Mesenchymal stem cell (in vitro differentiated cells and primary cell): ENCODE measurements around the gene POU4F3.
"Not testable (repeated sequence)": the region's sequence is repeated elsewhere in the genome, so short reads cannot be mapped to it uniquely, and the experiment has no call there.

ENCODE experiments used
- DNase-seq: peaks from one replicate; pipeline ENCODE4 v3.0.0-alpha.2; 2013
- H2AFZ ChIP-seq: one replicate; pipeline ENCODE4 v1.6.1; 2013; ENCODE audit warnings: low read depth, mild to moderate bottlenecking, control low read depth, inconsistent platforms, low read length, moderate library complexity
- H2AK5ac ChIP-seq: 2 replicates; pipeline ENCODE4 v1.6.1; 2013; ENCODE audit warnings: low read length, moderate library complexity, mild to moderate bottlenecking, inconsistent platforms; ENCODE audit not compliant: severe bottlenecking
- H2BK120ac ChIP-seq: one replicate; pipeline ENCODE4 v1.6.1; 2013; ENCODE audit warnings: low read depth, mild to moderate bottlenecking, inconsistent platforms, low read length, moderate library complexity
- H2BK12ac ChIP-seq, 2 experiments: one replicate each; pipeline ENCODE4 v1.6.1; 2013; ENCODE audit warnings: inconsistent platforms in 2 of 2, low read length in 2 of 2, mild to moderate bottlenecking in 2 of 2, moderate library complexity in 2 of 2, control low read depth in 1 of 2
- H2BK15ac ChIP-seq: one replicate; pipeline ENCODE4 v1.6.1; 2013; ENCODE audit warnings: mild to moderate bottlenecking, low read depth, inconsistent platforms; ENCODE audit not compliant: poor library complexity, severe bottlenecking
- H2BK5ac ChIP-seq: 2 replicates; pipeline ENCODE4 v1.6.1; 2013; ENCODE audit warnings: low read depth, mild to moderate bottlenecking, low read length, control low read depth, inconsistent platforms; ENCODE audit not compliant: poor library complexity, severe bottlenecking
- H3K14ac ChIP-seq, 2 experiments: one replicate each; pipeline ENCODE4 v1.6.1; 2013; ENCODE audit warnings: inconsistent platforms in 2 of 2, low read length in 2 of 2, control low read depth in 1 of 2, mild to moderate bottlenecking in 1 of 2, moderate library complexity in 1 of 2
- H3K18ac ChIP-seq, 2 experiments: one replicate each; pipeline ENCODE4 v1.6.1; 2013; ENCODE audit warnings: inconsistent platforms in 2 of 2, low read length in 2 of 2, control low read depth in 1 of 2, low read depth in 1 of 2, mild to moderate bottlenecking in 1 of 2
- H3K23ac ChIP-seq, 2 experiments: one replicate each; pipeline ENCODE4 v1.6.1; 2013; ENCODE audit warnings: inconsistent platforms in 2 of 2, low read length in 2 of 2, mild to moderate bottlenecking in 2 of 2, moderate library complexity in 2 of 2, control low read depth in 1 of 2
- H3K27ac ChIP-seq: 2 replicates; pipeline ENCODE4 v1.5.1; 2013; ENCODE audit warnings: mild to moderate bottlenecking, moderate library complexity, low read length, control low read depth, inconsistent platforms; ENCODE audit not compliant: poor library complexity, severe bottlenecking
- H3K27me3 ChIP-seq, 2 experiments: 2 replicates each; pipeline versions ENCODE4 v1.6.1 to v1.7.0; 2013; ENCODE audit warnings: low read length in 2 of 2, mild to moderate bottlenecking in 2 of 2, moderate library complexity in 2 of 2, control low read depth in 1 of 2, inconsistent platforms in 1 of 2; ENCODE audit not compliant: control insufficient read depth in 1 of 2, insufficient read depth in 1 of 2
- H3K36me3 ChIP-seq, 2 experiments: 2 replicates each; pipeline versions ENCODE4 v1.6.1 to v1.7.0; 2013; ENCODE audit warnings: low read length in 2 of 2, control low read depth in 1 of 2, inconsistent platforms in 1 of 2, low read depth in 1 of 2, mild to moderate bottlenecking in 1 of 2; ENCODE audit not compliant: insufficient read depth in 2 of 2, control insufficient read depth in 1 of 2
- H3K4ac ChIP-seq, 2 experiments: one replicate each; pipeline ENCODE4 v1.6.1; 2013; ENCODE audit warnings: inconsistent platforms in 2 of 2, low read length in 2 of 2, mild to moderate bottlenecking in 2 of 2, moderate library complexity in 2 of 2, control low read depth in 1 of 2, low read depth in 1 of 2
- H3K4me1 ChIP-seq: 2 replicates; pipeline ENCODE4 v1.6.1; 2013; ENCODE audit warnings: low read depth, low read length, control low read depth; ENCODE audit not compliant: control insufficient read depth, insufficient read depth
- H3K4me2 ChIP-seq: 2 replicates; pipeline ENCODE4 v1.6.1; 2013; ENCODE audit warnings: low read length, mild to moderate bottlenecking, inconsistent platforms; ENCODE audit not compliant: poor library complexity, severe bottlenecking
- H3K4me3 ChIP-seq, 2 experiments: 2 replicates each; pipeline versions ENCODE4 v1.5.1 to v1.7.0; 2013; ENCODE audit warnings: low read length in 2 of 2, mild to moderate bottlenecking in 2 of 2, control low read depth in 1 of 2, low read depth in 1 of 2; ENCODE audit not compliant: insufficient read depth in 1 of 2
- H3K79me1 ChIP-seq: replicated peaks from 2 replicates; pipeline ENCODE4 v1.6.1; 2013; ENCODE audit warnings: mild to moderate bottlenecking, control low read depth, low read length, inconsistent platforms; ENCODE audit not compliant: poor library complexity, severe bottlenecking
- H3K9ac ChIP-seq: 2 replicates; pipeline ENCODE4 v1.7.0; 2013; ENCODE audit warnings: mild to moderate bottlenecking, low read length, moderate library complexity
- H3K9me3 ChIP-seq: 2 replicates; pipeline ENCODE4 v1.7.0; 2013; ENCODE audit warnings: mild to moderate bottlenecking, low read length; ENCODE audit not compliant: control insufficient read depth
- H4K8ac ChIP-seq: one replicate; pipeline ENCODE4 v1.6.1; 2013; ENCODE audit warnings: inconsistent platforms, mild to moderate bottlenecking, low read length, moderate library complexity
- H4K91ac ChIP-seq: one replicate; pipeline ENCODE4 v1.6.1; 2013; ENCODE audit warnings: mild to moderate bottlenecking, low read length, inconsistent platforms
- WGBS: methylation state at CpG from one replicate; pipeline ENCODE4 v1.1.7; 2013; ENCODE audit warnings: mixed read lengths; 5-methylcytosine and 5-hydroxymethylcytosine counted together

The POU4F3 gene

DNA sequence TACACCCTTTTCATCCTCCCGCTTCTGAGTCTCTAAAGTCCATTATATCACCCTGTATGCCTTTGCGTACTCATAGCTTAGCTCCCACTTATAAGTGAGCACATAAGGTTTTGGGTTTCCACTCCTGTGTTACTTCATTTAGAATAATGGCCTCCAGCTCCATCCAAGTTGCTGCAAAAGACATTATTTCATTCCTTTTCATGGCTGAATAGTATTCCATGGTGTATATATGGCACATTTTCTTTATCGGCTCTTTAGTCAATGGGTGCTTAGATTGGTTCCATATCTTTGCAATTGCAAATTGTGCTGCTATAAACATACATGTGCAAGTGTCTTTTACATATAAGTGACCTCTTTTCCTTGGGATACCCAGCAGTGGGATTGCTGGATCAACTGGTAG is 39.7 kb upstream of the POU4F3 start:
- not testable (repeated sequence) for H3K4me2 ChIP-seq, H3K18ac ChIP-seq, H3K23ac ChIP-seq, H4K91ac ChIP-seq, H3K27ac ChIP-seq, H2BK12ac ChIP-seq, H3K9ac ChIP-seq, H3K4me3 ChIP-seq, H2AK5ac ChIP-seq, H2BK5ac ChIP-seq, DNase-seq, H3K79me1 ChIP-seq, H3K4me1 ChIP-seq, H3K27me3 ChIP-seq, H3K36me3 ChIP-seq, H3K14ac ChIP-seq, H3K9me3 ChIP-seq, H4K8ac ChIP-seq, H3K4ac ChIP-seq, H2AFZ ChIP-seq, H2BK15ac ChIP-seq, H2BK120ac ChIP-seq
- WGBS = 100% methylated on average over 2 of the region's 3 CpGs

DNA sequence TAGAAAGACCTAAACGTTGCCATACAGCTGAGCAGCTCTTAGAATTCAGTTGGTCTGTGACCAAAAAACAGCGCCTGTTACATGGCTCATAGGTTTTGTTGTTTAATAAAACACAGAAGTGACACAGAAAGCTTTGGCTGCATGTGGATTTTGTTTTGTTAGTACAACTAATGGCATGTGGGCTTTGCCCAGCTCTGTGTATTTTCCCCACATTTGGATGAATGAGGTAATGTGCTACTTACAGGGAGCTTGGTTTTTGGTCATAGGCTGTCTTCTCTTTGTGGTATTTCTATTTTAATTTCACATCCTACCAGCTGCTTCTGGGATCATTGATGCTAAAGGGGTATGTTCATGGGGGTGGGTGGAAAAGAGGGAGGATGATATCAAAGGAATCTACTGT is 37.0 kb upstream of the POU4F3 start:
- no peak for DNase-seq
- WGBS = 65% methylated on average over 2 of the region's 2 CpGs
- no peak overlapping the region for H3K4me3 ChIP-seq

DNA sequence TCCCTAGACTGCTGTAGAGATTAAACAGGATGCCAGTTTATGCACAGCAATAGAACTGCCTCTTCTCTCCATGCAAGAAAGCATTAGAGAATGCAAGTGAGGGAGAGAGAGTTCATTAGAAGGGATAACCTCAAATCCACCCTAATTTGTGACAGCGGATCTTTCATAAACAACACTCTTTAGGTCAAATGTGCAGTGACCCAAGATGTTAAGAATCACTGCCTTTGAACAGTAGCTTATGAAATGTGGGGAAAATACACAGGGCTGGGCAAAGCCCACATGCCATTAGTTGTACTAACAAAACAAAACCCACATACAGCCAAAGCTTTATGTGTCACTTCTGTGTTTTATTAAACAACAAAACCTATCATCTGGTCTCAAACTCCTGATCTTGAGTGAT is 36.2 kb upstream of the POU4F3 start:
- Histone ChIP-seq H3K18ac (no peak overlapping the region), H3K14ac (no peak overlapping the region)
- no CpG with 5 or more reads among the region's 1 CpG for WGBS

More for the DNA sequence above, 37.0 kb upstream of the POU4F3 start:
- H3K36me3 ChIP-seq = no peaks in the 10 kb centered on the region
- H4K8ac ChIP-seq = no peak overlapping the region
- H3K14ac ChIP-seq = no peak overlapping the region
- no peak overlapping the region for H3K18ac ChIP-seq
- peaks cover 0 to 3% of the 10 kb centered on the region in 2 experiments for H3K27me3 ChIP-seq
- H2AK5ac ChIP-seq = no peak overlapping the region
- no peak overlapping the region for H2AFZ ChIP-seq
- H3K9ac ChIP-seq = no peak overlapping the region
- H3K9me3 ChIP-seq = no peaks in the 10 kb centered on the region
- no peak overlapping the region for H2BK120ac ChIP-seq
- H3K27ac ChIP-seq = no peak overlapping the region
- H3K23ac ChIP-seq = no peak overlapping the region
- no peak overlapping the region for H2BK12ac ChIP-seq
- no peak overlapping the region for H4K91ac ChIP-seq
- no peaks in the 10 kb centered on the region for H3K79me1 ChIP-seq
- H2BK15ac ChIP-seq = no peak overlapping the region
- no peak overlapping the region for H3K4ac ChIP-seq
- H3K4me1 ChIP-seq = no peaks in the 10 kb centered on the region
- no peak overlapping the region for H2BK5ac ChIP-seq
- no peak overlapping the region for H3K4me2 ChIP-seq

DNA sequence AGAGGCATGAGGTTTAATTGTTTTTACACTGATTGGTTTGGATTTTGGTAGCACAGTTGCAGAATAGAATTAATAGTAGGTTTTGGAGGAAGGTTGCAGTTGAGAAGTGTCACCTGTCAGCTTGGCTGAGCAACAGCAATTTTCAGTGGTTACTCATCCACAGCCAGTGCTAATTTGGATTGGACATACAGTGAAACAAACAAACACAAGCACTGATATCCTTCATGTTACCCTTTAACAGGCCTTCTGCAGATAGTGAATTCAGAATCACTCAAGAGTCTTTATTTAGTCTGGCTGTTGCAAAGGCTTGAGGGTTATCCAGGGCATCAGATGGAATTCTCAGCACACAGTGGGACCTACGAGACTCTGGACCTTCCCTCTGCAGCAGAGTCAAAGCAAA is 31.8 kb upstream of the POU4F3 start:
- Histone ChIP-seq H3K27me3 (peaks cover 12 to 15% of the 10 kb centered on the region in 2 experiments), H3K4ac (no peak overlapping the region), H3K18ac (no peak overlapping the region), H4K8ac (no peak overlapping the region), H3K4me1 (no peaks in the 10 kb centered on the region), H3K79me1 (no peaks in the 10 kb centered on the region), H3K9ac (no peak overlapping the region), H2AFZ (no peak overlapping the region), H3K14ac (no peak overlapping the region), H2BK5ac (no peak overlapping the region), H4K91ac (no peak overlapping the region), H3K4me2 (no peak overlapping the region), H2BK12ac (no peak overlapping the region), H2AK5ac (no peak overlapping the region), H3K27ac (no peak overlapping the region), H3K23ac (no peak overlapping the region), H3K9me3 (no peaks in the 10 kb centered on the region), H2BK120ac (no peak overlapping the region), H3K4me3 (no peak overlapping the region), H2BK15ac (no peak overlapping the region), H3K36me3 (no peaks in the 10 kb centered on the region)
- WGBS = 13% methylated on average over 1 of the region's 1 CpG
- DNase-seq = no peak

More for the DNA sequence above, 36.2 kb upstream of the POU4F3 start:
- Histone ChIP-seq H3K4me3 (no peak overlapping the region), H4K91ac (no peak overlapping the region), H3K9me3 (no peaks in the 10 kb centered on the region), H2BK15ac (no peak overlapping the region), H3K4me1 (no peaks in the 10 kb centered on the region), H3K27me3 (peaks cover 1 to 3% of the 10 kb centered on the region in 2 experiments), H3K4me2 (no peak overlapping the region), H3K79me1 (no peaks in the 10 kb centered on the region), H3K23ac (no peak overlapping the region), H3K4ac (no peak overlapping the region), H3K36me3 (no peaks in the 10 kb centered on the region), H2BK12ac (no peak overlapping the region), H4K8ac (no peak overlapping the region), H3K9ac (no peak overlapping the region), H2AFZ (no peak overlapping the region), H2BK5ac (no peak overlapping the region), H2AK5ac (no peak overlapping the region), H2BK120ac (no peak overlapping the region), H3K27ac (no peak overlapping the region)
- DNase-seq = no peak
